Fibroblast of gingiva (primary cell): Measurements from ENCODE around the gene NUMB.
A peak's percentile ranks its signal among the peaks of the same experiment; 100 is the strongest.

Experiments
- DNase-seq: peaks from one replicate; pipeline ENCODE4 v3.0.0-alpha.2; 2011; ENCODE audit warnings: low read depth

The NUMB gene

DNA sequence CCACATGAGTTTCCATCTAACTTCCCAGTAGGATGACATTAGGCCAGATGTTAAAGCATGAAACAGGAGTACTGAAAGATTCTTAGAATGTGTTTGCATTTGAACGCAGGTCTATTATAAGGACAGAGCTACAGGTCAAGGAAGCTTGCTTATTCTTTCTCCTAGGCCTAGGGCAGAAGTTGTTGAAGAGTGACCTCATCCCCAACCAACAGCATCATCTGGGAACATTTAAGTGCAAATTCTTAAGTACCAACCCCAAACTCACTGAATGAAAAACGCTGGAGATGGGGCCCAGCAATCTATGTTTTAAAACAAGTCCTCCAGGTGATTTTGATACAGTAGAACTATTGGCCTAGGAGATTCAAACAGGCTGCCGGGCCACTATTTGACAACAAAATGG lies 168.6 kb downstream of the NUMB start:
- peak; percentile 17 for DNase-seq

DNA sequence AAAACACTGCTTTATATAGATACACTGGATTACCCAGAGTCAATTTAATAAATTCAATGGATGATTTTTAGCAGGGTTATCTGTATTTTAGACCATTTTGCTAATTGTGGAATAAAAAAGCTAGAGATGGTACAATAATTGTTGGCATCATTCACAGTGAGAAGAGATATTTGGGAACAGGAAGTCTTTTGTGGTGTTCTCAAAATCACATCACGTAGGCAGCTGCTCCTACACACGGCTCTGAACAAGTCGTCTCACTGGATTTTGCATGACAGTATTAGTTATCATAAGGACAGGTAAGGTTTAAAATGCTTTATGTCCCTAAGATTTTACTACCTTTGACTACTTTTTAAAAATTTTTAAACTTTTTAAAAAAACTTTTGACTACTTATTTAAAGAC lies 169.0 kb downstream of the NUMB start:
- DNase-seq: no peak

DNA sequence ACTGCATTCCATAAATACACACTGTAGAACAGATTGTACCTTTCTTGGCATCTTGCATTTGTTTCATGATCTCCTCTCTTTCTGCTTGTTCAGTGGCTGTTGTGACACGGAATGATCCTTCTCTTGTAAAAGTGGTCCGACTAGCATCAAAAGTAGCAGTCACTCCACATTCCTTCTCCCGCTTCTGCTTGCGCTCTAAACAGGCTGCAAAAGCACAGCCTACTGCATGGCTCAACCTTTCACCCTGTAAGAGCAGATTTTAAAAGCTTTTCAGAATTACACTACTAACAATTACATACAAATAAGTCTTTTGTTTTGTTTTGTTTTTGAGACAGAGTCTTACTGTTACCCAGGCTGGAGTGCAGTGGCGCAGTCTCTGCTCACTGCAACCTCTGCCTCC lies 171.3 kb downstream of the NUMB start:
- DNase-seq: no peak

DNA sequence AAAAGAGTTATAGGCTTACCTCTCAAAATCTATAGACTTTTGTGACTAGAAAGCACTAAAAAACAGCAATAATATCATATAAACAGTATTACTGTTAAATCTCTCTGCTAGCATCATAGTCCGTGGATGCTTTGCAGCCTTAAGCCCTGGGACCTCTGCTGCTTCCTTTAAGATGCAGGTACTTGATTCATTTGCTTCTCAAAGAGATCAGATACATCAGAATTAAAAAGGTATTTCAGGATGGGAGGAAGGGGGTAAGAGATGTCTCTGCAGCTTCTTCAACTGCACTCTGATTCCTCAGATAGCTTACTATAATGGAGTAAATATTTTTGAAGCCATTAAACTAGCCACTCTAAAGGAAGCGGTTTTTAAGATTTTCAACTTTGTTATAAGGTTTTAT lies 171.7 kb downstream of the NUMB start:
- DNase-seq: no peak

DNA sequence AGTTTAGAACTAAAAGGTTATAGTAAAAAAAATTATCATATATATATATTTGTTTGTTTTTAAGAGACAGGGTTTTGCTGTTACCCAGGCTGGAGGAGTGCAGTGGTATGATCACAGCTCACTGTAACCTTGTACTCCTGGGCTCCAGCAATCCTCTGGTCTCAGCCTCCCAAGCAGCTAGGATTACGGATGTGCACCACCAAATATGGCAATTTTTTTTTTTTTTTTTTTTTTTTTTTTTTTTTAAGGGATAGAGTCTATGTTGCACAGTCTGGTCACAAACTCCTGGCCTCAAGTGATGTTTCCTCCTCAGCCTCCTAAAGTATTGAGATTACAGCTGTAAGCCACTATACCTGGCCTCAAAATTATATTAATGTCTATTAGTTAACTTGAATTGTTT lies 172.4 kb downstream of the NUMB start:
- no peak for DNase-seq

DNA sequence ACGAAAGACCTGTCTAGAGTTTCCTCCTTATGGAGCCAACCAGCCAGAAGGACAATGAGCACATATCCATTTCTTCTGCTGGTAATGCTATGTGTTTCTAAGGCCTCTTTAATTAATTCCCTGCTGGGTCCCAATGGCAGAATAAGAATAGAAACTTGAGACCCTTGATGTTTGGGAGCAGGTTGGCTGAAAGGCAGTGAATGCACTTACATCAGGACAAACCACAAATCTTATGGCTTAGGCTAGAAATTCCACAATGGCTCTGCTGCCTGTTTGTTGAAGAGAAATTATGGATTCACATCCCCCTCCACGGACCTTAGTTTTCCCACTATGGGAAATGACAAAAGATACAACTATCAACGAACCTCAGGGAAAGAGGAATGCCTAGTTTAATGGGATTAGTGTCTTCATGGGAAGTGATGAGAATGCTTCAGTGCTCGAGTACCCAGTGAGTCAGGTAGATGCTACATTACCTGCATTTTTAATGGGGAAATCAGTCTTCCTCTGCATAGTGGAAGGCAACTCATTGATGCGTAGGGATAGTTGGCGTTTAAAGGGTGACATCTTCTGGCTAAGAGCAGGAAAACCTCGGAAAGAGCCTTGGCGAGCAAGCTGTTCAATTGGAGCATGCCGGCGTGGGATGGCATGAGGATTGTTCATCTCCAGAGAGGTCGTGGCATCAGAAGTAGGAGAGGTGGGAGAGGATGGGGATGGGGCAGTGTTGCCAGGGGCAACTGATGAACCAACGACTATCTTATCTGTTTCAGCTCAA lies 174.6 kb downstream of the NUMB start:
- DNase-seq: peak; percentile 34

DNA sequence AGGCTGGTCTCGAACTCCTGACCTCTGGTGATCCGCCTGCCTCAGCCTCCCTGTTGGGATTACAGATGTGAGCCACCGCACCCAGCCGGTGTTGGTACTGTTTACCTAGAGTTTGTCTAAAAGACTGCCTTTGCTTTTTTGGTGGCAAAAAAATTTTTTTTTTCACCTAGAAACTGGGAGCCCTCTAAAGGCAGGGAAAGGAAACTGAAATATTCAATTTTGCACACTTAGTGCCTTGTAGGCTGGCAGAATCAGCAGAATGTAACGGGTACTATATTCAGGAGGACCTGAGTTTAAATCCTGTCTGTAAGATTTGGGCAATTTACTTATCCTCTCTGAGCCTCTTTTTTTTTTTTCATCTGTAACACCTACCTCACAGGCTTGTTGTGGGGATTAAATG lies 177.4 kb downstream of the NUMB start:
- no peak for DNase-seq

DNA sequence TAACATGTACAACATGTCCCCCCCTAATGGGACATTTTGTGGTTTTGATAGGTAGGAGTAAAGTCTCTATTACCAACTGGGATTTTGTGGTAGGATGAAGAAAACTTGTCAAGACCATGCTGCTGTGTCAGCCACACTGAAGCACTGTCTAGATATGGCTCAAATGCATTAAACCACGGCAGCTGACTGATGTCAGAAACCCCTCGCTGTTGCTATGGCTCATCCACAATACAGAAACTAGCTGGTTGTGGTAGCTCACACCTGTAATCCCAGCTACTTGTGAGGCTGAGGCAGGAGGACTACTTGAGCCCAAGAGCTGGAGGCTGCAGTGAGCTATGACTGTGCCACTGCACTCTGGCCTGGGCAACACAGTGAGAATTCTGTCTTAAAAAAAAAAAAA lies 181.0 kb downstream of the NUMB start:
- DNase-seq: no peak

DNA sequence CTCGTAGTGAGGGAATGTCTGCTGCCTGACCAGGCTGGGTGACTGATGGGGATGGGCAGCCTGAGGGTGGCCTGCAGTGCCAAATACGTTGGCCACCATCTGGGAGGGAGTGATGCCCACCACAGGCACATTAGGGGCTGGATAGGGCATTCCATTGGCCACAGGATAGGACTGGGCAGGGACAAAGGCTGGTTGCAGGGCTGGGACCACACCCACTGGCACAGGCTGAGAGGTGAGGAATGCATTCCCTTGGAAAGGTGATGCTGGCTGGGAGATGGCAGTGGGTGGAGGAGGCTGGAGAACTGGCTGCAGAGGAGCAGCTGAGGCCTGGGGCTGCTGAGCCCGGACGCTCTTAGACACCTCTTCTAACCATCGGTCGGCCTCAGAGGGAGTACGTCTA lies 181.5 kb downstream of the NUMB start:
- no peak for DNase-seq

DNA sequence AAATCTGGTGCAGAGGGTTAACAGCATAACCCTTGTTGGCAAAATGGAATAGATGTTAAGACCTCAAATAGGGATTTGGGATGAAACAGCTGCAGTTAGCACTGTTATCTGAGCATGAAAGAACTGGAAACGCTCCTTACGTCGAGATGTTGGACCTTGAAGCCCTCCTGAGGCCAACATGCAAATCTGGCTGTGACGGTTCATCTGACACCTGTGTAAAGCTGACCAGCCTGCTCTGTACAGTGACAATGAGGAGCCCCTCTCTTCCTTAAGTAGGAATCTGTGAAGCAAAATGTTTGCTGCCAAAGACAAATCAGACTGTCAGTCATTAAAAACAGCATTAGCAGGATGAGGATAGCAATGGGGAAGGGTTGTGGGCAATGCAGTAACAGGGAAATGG lies 184.5 kb downstream of the NUMB start:
- no peak for DNase-seq

DNA sequence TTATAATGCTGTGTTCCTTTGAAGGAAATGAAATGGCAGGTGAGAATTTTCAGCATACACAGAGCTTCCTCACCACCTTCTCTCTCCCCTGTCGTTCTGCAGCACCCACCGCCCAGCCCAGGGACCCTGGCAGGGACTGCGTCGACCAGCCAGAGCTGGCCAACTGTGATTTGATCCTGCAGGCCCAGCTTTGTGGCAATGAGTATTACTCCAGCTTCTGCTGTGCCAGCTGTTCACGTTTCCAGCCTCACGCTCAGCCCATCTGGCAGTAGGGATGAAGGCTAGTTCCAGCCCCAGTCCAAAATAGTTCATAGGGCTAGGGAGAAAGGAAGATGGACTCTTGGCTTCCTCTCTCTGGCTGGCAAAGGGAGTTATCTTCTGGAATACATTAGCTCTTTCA lies 186.0 kb downstream of the NUMB start:
- peak; percentile 43 for DNase-seq

DNA sequence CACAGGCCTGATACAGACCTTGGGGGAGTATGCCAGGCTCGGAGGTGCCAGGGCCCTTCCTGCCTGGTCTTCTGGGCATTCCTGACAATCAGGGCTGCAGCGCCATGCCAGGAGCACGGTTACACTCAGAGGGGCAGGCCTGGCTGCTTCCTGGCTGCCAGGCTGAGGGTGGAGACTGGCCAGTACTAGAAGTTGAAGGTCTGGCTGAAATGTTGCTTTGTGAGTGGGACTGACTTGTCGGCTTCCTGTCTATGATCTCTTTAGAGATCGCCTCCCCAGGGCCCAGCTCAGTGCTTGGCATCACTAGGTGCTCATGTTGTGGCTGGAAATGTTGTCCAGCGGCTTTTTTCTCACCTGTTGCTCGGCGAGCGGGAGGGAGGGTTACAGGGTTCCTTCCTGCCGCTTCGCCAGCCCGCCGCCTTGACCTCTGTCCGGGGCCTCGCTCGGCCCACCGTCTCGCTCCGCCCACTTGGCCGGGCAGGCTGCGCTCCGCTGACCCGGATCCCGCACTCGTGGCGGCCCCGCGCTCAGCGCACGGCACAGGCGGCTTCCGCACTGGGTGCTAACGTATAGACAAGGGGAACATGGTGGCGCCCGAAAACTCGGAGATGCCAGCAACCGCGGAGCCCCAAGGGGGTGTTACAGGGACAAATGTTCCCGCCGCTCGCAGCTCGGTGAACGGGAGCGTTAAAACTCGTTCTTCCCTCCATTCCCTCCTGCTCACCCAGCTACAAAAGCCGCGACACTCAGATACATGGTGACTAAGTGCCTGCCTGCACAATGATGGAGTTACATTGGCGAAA lies 188.4 kb downstream of the NUMB start:
- no peak for DNase-seq

DNA sequence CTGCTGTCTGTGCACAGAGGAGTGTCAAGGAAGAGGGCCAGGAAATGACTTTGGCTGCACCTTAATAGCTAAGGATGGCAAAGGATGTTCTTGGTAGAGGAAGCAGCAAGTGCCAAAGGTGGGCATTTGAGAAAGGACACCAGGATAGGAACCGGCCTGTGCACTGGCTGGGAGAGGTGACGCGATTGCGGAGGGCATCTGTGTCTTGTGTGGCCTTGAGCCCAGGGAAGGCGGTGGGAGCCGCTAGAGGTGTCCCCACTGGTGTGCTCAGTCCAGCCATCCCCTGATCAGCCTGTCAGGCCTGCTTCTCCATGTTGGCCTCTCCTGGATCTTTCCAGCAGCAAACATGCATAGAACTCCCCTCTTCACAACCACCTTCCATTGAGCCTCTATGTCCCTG lies 190.9 kb downstream of the NUMB start:
- DNase-seq: no peak

DNA sequence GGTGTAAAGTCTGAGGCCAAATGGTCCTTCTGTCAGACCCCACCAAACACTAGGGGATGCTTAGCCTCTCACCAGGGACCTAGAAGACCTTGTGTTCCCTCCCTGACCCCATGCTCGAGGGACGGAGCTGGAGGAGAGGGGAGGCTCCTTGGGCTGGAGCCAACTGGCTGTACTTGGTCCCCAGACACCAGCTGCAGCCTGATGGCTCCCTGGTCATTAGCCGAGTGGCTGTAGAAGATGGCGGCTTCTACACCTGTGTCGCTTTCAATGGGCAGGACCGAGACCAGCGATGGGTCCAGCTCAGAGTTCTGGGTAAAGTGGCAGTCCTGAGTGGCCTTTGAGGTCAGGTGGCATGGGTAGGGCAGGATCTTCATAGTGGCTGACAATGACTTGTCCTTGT lies 192.0 kb downstream of the NUMB start:
- no peak for DNase-seq

DNA sequence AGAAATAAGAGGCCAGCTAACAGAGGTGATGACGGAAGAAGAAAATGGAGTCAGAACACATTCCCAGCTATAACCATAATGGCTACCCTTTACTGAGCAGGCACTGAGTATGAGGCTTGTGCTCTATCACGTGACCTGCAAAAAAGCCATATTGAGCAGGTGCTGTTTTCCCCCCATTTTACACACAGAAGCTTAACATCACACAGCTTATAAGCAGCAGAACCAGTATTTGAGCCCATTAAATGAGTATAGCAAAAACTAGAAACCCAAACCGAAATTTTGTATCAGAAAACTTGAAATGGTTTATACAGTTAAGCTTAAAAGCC lies 192.7 kb downstream of the NUMB start:
- DNase-seq: no peak

DNA sequence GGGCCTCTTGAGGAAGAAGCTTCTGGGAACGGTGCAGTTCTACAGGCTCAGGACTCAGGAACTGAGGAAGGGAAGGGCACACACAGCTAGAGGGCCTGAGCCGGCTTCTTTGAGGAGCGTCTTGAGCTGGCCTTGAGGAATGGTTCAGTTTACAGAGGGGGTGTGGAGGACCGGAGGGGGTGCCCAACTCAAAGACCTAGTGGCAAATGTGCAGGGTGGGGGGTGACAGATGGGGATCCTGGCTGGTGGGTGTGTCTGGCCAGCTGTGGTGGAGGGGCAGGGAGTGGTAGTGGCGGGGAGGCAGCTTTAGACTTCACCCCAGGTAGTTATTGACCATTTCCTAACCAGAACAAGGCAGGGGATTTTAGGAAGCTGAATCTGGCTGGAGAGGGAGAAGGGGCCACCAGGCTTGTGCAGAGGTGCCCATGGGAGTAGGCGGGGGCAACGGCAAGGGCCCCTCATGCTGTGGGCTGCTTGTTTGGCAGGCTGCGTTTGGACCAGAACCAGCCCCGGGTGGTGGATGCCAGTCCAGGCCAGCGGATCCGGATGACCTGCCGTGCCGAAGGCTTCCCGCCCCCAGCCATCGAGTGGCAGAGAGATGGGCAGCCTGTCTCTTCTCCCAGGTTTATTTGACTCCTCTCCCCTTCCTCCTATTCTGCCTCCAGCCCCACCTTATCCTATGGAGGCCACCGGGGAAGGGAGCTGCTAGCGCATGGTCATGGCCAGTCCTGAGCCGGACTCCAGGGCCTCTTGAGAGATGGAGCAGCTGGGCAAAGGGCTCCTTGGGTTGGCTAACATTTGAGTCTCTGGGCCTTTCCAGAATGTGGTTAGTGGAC lies 193.2 kb downstream of the NUMB start:
- DNase-seq: no peak

DNA sequence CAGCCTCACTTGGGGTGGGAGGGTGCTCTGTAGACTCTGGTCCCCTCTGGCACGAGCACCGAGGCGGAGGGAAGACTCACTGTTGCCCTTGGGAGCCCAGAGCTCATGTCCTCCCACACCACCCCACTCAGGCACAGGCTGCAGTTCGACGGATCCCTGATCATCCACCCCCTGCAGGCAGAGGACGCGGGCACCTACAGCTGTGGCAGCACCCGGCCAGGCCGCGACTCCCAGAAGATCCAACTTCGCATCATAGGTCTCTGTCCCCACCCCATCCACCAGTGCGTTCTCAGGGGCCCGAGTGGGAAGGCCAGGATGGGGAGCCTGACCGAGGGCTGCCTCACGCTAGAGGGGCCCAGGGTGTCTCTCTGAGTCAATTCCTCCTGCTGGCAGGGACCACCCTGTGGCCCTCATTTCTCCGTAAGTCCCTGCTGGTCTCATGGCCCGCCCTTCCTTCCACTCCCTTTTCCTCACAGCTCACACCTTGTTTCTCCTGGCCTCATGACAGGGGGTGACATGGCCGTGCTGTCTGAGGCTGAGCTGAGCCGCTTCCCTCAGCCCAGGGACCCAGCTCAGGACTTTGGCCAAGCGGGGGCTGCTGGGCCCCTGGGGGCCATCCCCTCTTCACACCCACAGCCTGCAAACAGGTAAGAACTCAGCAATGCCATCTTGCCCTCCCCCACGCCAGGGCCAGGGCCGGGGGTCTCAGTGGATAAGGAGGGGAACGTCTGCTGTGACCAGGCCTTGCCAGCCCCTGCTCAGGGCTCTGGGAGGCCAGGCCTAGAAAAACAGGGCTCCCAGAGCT lies 194.1 kb downstream of the NUMB start:
- DNase-seq: no peak

DNA sequence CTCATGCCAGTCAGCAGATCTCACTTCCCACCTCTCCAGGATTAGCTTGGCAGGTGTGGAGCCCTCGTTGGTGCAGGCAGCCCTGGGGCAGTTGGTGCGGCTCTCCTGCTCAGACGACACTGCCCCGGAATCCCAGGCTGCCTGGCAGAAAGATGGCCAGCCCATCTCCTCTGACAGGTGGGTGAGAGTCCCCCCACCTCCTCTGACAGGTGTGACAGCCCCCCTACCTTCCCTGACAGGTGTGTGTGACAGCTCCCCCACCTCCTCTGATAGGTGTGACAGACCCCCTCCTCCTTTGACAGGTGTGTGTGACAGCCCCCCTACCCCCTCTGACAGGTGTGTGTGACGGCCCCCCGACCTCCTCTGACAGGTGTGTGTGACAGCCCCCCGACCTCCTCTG lies 194.7 kb downstream of the NUMB start:
- DNase-seq: no peak

DNA sequence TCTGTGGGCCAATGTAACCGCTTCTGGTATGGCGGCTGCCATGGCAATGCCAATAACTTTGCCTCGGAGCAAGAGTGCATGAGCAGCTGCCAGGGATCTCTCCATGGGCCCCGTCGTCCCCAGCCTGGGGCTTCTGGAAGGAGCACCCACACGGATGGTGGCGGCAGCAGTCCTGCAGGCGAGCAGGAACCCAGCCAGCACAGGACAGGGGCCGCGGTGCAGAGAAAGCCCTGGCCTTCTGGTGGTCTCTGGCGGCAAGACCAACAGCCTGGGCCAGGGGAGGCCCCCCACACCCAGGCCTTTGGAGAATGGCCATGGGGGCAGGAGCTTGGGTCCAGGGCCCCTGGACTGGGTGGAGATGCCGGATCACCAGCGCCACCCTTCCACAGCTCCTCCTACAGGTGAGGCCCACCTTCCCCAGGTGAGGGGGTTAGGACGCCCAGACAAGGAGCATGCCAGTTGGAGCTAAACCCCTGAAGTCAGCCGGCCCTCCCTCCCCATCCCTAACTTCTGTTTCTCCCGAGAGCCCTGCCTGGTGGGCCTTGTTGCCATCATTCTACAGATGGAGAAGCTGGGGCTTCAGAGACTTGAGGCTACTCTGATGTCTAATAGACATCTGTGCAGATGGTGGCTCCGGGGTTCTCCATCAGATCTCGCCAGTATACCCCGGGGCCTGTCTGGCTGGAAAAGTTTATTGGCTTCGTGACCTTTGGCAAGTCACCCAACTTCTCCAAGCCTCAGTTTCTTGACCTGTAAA lies 195.7 kb downstream of the NUMB start:
- DNase-seq: no peak

DNA sequence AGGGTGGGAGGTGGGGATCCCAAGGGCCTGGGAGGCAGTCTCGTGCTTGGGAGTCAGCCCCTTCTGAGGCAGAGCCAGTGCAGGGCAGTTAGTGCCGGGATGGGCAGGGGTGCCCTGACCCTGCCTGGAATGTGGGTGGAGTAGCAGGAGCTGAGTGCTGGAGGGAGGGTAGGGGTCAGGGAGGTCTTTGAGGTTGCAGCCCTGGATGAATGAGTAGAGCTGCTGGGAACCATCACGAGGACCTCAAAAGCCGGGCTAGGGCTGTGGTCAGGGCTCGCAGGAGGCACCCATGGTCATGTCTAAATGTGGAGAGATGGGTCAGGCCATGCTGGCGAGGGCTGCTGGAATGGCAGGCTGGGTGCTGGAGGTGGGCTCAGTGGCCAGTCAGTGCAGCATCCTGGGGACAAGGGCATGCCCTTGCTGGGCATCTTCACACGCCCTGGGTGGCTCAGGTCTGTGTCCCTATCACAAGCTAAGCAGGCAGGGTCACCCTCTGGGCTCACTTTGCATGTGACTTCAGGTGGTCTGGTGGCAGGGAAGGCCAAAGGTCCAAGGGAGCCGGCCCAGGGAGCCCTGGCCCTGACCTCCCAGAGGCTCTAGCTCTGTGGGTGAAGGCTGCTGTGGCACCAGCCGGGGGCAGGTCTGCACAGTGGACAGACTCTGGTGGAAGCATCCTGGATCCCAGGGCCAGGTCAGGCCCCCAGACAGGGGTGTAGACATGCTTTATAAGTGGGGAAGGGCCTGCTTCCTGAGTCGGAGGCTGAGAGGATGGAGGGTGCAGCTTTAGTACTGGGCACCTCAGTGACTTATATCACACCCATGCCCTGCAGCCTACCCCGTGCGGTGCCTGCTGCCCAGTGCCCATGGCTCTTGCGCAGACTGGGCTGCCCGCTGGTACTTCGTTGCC lies 196.6 kb downstream of the NUMB start:
- DNase-seq: no peak
